Peyer's patch (tissue), 4 donors: ENCODE data around the gene HELLS.
"Not testable (repeated sequence)": the region's sequence is repeated elsewhere in the genome, so short reads cannot be mapped to it uniquely, and the experiment has no call there.

Experiments
- POLR2A ChIP-seq, 2 donors: fragments of 450-650 bp; IDR thresholded peaks; one replicate each; pipeline ENCODE4 v1.5.1; 2017; ENCODE audit warnings: antibody characterized with exemption in 2 of 2, mild to moderate bottlenecking in 2 of 2, moderate library complexity in 2 of 2
- TF ChIP-seq, protein P1 (sequence below), 6 experiments: fragments of 450-650 bp in 4 of 6; fragments of 200-600 bp in 2 of 6; sonication (generic) in 1 of 6; IDR thresholded peaks; one replicate each; pipeline ENCODE4 v1.5.1; 2017 to 2019; ENCODE audit warnings: antibody characterized with exemption in 6 of 6, mild to moderate bottlenecking in 3 of 6, moderate library complexity in 1 of 6

DNA sequence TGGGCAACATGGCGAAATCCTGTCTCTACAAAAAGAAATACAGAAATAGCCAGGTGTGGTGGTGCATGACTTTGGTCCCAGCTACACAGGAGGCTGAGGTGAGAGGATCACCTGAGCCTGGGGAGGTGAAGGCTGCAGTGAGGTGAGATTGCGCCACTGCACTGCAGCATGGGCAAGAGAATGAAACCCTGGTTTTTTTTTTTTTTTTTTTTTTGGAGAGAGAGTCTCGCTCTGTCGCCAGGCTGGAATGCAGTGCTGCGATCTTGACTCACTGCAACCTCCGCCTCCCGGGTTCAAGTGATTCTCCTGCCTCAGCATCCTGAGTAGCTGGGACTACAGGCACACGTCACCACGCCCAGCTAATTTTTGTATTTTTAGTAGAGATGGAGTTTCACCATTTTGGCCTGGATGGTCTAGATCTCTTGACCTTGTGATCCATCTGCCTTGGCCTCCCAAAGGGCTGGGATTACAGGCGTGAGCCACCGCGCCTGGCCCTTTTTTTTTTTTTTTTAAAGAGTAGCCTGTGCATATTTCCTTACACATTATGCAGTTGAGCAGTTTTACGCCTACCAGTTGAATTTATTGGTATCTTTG, 22.2 kb downstream of the HELLS start:
- TF ChIP-seq, protein P1, sequence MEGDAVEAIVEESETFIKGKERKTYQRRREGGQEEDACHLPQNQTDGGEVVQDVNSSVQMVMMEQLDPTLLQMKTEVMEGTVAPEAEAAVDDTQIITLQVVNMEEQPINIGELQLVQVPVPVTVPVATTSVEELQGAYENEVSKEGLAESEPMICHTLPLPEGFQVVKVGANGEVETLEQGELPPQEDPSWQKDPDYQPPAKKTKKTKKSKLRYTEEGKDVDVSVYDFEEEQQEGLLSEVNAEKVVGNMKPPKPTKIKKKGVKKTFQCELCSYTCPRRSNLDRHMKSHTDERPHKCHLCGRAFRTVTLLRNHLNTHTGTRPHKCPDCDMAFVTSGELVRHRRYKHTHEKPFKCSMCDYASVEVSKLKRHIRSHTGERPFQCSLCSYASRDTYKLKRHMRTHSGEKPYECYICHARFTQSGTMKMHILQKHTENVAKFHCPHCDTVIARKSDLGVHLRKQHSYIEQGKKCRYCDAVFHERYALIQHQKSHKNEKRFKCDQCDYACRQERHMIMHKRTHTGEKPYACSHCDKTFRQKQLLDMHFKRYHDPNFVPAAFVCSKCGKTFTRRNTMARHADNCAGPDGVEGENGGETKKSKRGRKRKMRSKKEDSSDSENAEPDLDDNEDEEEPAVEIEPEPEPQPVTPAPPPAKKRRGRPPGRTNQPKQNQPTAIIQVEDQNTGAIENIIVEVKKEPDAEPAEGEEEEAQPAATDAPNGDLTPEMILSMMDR (IDR thresholded peaks at IDR 0.05), result not testable (repeated sequence)
- TF ChIP-seq POLR2A (IDR thresholded peaks at IDR 0.05), result not testable (repeated sequence)
